Gastroesophageal sphincter (tissue), 4 donors: Measurements from ENCODE around the gene APCDD1L. TPM values are rescaled to one million over a fixed set of nuclear protein-coding genes. Genes with fewer than 3 reads are reported as not detected.

Experiments used
- ATAC-seq: fragments of 150-250 bp; one replicate; pipeline ENCODE4 v1.9.1; 2016; ENCODE audit warnings: mild to moderate bottlenecking, moderate library complexity
- H3K27ac ChIP-seq, 4 donors: fragments of 200-600 bp; sonication (generic) in 3 of 4; 1 replicate in 3 of 4; 2 replicates in 1 of 4; pipeline ENCODE4 v1.5.1; 2016 to 2019
- H3K27me3 ChIP-seq: fragments of 200-600 bp; sonication (generic); one replicate; pipeline ENCODE4 v1.5.1; 2019
- H3K36me3 ChIP-seq, 2 donors: fragments of 200-600 bp; sonication (generic); one replicate each; pipeline ENCODE4 v1.5.1; 2019; ENCODE audit warnings: control low read depth in 1 of 2
- H3K4me1 ChIP-seq, 3 donors: fragments of 200-600 bp; sonication (generic); 1 replicate in 2 of 3; 2 replicates in 1 of 3; pipeline ENCODE4 v1.5.1; 2016 to 2019; ENCODE audit warnings: control low read depth in 2 of 3
- H3K4me3 ChIP-seq, 2 donors: fragments of 200-600 bp; sonication (generic); one replicate each; pipeline ENCODE4 v1.5.1; 2019; ENCODE audit warnings: mild to moderate bottlenecking in 1 of 2, moderate library complexity in 1 of 2
- H3K9me3 ChIP-seq, 3 donors: fragments of 200-600 bp; sonication (generic); one replicate each; pipeline ENCODE4 v1.5.1; 2017 to 2019; ENCODE audit warnings: control low read depth in 2 of 3
- EP300 ChIP-seq: sonication (generic); formaldehyde crosslinking; IDR thresholded peaks from one replicate; pipeline ENCODE4 v1.6.1; 2017; ENCODE audit warnings: antibody characterized with exemption, mild to moderate bottlenecking
- POLR2A ChIP-seq, 2 donors: fragments of 450-650 bp; IDR thresholded peaks; one replicate each; pipeline ENCODE4 v1.6.1; 2017; ENCODE audit warnings: antibody characterized with exemption in 2 of 2, mild to moderate bottlenecking in 2 of 2, moderate library complexity in 1 of 2
- POLR2AphosphoS5 ChIP-seq: sonication (generic); formaldehyde crosslinking; IDR thresholded peaks from one replicate; pipeline ENCODE4 v1.6.1; 2017; ENCODE audit warnings: antibody characterized with exemption
- WGBS, 2 donors: methylation state at CpG; one replicate each; pipeline ENCODE4 v1.1.5; 2018; ENCODE audit warnings: low coverage in 1 of 2; 5-methylcytosine and 5-hydroxymethylcytosine counted together
- total RNA-seq, 4 donors: library from RNA; depleted of rRNA; stranded (reverse); fragments of >200 nt; gene quantifications; one replicate each; pipeline ENCODE4 v1.1.0, GENCODE V29; 2016
- TF ChIP-seq, protein P1 (sequence below), 4 experiments: fragments of 200-600 bp in 2 of 4; fragments of 450-650 bp in 2 of 4; sonication (generic) in 1 of 4; IDR thresholded peaks; one replicate each; pipeline ENCODE4 v1.5.1; 2017 to 2019; ENCODE audit warnings: antibody characterized with exemption in 4 of 4, mild to moderate bottlenecking in 2 of 4, moderate library complexity in 2 of 4

Gene APCDD1L
- total RNA-seq, 4 donors from 2014 or later, result 0.40 to 1.1 (median 0.88) TPM

DNA sequence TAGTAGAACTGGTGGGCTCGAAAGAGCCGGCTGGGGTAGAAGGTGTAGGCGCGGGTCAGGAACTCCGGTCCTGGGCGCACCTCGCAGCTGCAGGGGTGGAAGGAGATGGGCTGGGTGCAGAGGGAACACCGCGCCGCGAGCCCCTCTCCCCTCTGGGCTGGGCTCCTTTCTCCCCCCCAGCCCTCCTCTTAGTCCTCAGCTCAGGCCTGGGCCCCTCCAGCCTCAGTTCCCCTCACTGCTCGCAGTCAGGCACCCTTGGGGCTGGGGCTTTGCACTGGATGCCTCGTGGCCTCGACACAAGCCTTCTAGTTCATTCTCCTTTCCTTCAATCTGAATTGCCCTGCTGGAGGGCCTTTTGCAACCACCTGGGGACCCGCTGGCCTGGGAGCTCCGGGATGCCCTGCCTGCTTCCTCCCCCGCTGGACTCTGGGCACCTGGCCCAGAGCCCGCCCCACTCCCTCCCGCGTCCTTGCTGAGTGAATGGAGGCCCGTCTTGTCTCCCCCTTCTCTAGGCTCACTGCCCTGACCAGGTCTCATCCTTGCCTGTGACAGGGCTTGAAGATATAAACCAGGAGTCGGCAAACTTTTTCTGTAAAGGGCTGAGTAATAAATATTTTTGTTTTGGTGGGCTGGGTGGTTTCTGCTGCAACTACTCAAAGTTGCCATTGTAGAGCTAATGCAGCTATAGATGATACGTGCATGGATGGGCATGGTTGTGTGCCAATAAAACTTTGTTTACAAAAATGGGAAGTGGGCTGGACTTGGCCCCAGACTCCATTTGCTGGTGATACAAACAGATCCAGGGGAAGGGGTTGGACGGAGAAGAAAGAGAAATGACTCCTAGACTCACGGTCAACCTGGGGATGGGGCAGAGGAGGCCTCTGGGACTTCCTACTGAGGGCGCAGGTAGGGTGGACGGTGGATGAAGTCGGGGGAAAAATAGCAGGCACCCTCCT is 47.3 kb downstream of the APCDD1L start:
- no peaks in the 10 kb centered on the region for H3K27me3 ChIP-seq
- no peak overlapping the region for H3K27ac ChIP-seq
- peaks cover 0 to 14% (median 0%) of the 10 kb centered on the region in 3 donors for H3K4me1 ChIP-seq
- ATAC-seq, result no peak
- no peak for TF ChIP-seq EP300
- TF ChIP-seq POLR2AphosphoS5, result no peak
- TF ChIP-seq POLR2A (IDR thresholded peaks at IDR 0.05), result no peak
- TF ChIP-seq, protein P1, sequence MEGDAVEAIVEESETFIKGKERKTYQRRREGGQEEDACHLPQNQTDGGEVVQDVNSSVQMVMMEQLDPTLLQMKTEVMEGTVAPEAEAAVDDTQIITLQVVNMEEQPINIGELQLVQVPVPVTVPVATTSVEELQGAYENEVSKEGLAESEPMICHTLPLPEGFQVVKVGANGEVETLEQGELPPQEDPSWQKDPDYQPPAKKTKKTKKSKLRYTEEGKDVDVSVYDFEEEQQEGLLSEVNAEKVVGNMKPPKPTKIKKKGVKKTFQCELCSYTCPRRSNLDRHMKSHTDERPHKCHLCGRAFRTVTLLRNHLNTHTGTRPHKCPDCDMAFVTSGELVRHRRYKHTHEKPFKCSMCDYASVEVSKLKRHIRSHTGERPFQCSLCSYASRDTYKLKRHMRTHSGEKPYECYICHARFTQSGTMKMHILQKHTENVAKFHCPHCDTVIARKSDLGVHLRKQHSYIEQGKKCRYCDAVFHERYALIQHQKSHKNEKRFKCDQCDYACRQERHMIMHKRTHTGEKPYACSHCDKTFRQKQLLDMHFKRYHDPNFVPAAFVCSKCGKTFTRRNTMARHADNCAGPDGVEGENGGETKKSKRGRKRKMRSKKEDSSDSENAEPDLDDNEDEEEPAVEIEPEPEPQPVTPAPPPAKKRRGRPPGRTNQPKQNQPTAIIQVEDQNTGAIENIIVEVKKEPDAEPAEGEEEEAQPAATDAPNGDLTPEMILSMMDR (IDR thresholded peaks at IDR 0.05), result no peak
- no peak overlapping the region for H3K4me3 ChIP-seq
- WGBS, 2 donors, result 60 to 69% methylated on average over 7 of the region's 28 CpGs
- no peaks in the 10 kb centered on the region for H3K36me3 ChIP-seq
- H3K9me3 ChIP-seq, result no peaks in the 10 kb centered on the region

DNA sequence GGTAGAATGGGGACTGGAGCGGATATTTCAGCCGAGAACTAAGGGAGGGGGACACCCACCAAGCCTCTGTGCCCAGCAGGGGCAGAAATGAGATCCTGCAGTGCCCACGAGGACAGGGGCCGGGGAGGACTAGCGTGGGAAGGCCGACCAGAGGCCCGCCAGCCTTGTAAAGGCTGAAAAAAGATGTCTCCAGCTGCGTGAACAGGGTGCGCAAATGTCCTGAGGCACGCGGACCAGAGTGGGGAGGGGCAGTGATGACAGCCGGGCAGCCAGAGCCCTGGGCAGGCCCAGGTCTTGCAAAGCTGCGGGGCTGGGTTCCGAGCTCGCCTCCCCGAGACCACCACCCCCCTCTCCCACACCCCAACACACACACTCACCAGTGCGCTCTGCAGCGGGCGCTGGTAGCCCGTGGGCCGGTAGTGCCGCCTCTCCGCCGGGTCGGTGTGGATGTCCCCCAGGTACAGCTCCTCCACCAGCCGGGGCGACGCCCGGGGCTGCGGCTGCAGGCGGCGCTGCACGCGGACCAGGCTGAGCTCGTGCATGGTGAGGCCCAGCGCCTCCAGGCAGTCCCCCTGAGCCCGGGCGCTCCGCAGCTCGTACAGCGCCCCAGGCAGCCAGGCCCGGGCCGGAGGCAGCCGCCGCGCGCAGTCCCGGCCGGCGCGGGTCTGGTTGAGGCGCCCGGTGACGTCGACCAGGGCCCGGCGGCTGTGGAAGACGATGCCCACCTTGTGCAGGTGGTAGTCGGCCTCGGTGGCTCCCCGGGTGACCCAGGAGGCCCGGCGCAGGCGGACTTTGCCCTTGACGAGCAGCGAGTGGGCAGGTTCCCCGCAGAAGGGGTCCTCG is 48.2 kb downstream of the APCDD1L start:
- no peak for ATAC-seq
- Histone ChIP-seq H3K36me3 (no peaks in the 10 kb centered on the region), H3K4me3 (no peak overlapping the region), H3K9me3 (no peaks in the 10 kb centered on the region), H3K27me3 (no peaks in the 10 kb centered on the region), H3K4me1 (peaks cover 0 to 12% (median 0%) of the 10 kb centered on the region in 3 donors), H3K27ac (no peak overlapping the region)
- WGBS, 2 donors, result 88 to 90% methylated on average over 11 to 14 of the region's 68 CpGs
- TF ChIP-seq POLR2A (IDR thresholded peaks at IDR 0.05) (no peak), EP300 (no peak), POLR2AphosphoS5 (no peak)
- TF ChIP-seq, protein P1 (IDR thresholded peaks at IDR 0.05), result no peak

DNA sequence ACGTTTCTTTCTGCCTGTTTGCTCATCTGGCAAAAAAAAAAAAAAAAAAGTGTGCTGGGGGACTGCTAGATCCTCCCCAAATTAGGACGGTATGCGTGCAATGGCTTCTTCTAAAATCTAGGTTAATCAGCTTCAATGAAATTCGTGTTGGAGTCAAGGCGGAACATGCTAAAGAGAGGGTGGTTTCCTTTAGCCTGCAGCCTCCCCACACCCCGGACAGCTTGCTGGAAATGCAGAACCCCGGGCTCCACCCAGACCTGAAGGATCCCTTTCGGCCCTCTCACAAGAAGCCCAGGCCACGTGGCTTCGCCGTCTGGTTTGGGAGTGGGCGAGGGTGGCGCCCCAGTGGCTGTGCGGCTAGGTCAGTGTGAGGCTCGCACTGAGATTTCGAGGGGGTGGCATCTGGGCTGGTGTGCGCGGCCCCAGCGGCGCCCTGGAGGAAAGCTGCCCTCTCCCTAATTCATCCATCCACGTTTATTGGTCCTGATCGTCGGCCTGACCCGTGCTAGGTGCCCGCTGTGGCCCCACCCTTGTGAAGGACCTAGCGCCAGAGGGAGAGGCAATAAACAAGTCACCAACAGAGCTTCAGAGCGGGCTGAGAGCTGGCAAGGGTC is 49.0 kb downstream of the APCDD1L start:
- Histone ChIP-seq H3K4me3 (no peak overlapping the region), H3K27ac (no peak overlapping the region), H3K36me3 (no peaks in the 10 kb centered on the region), H3K4me1 (peaks cover 0 to 5% (median 0%) of the 10 kb centered on the region in 3 donors), H3K9me3 (no peaks in the 10 kb centered on the region), H3K27me3 (no peaks in the 10 kb centered on the region)
- 91 to 94% methylated on average over 3 to 7 of the region's 27 CpGs for WGBS, 2 donors
- TF ChIP-seq, protein P1 (IDR thresholded peaks at IDR 0.05), result no peak
- TF ChIP-seq POLR2AphosphoS5 (no peak), EP300 (no peak), POLR2A (IDR thresholded peaks at IDR 0.05) (no peak)
- no peak for ATAC-seq

DNA sequence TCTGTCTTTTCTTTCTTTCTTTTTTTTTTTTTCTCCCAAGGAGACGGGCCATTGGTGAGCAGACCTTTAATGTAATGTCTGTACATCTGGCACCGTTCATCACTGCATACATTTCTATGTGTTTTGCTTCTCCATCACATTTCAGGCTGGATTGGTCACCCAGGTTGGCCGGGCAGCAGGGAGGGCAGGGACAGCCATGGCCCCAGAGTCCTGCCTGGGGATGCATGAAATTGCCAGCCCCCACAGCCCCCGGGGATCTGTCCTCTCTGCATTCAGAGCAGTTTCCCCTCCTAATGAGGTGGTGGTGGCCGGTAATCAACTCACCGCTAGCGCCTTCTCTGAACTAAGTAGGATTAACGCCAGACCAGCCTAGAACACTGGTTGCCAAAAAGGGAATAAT is 50.4 kb downstream of the APCDD1L start:
- H3K27ac ChIP-seq, result no peak overlapping the region
- 72% methylated on average over 6 of the region's 8 CpGs; no CpG with 5 or more reads in 1 of the 2 donors for WGBS, 2 donors
- H3K9me3 ChIP-seq, result no peaks in the 10 kb centered on the region
- no peaks in the 10 kb centered on the region for H3K27me3 ChIP-seq
- no peak for ATAC-seq
- H3K4me3 ChIP-seq, result no peak overlapping the region
- no peaks in the 10 kb centered on the region for H3K36me3 ChIP-seq
- TF ChIP-seq POLR2AphosphoS5, result no peak
- TF ChIP-seq, protein P1 (IDR thresholded peaks at IDR 0.05), result no peak
- H3K4me1 ChIP-seq, result no peaks in the 10 kb centered on the region
